Mucosa of gallbladder (tissue), 1 donor: ENCODE measurements around the gene PIEZO1. TPM values are rescaled to one million over a fixed set of nuclear protein-coding genes. Genes with fewer than 3 reads are reported as not detected.

Experiments
- DNase-seq: peaks from one replicate; pipeline ENCODE4 v3.0.0-alpha.2; 2020; ENCODE audit warnings: low spot score
- total RNA-seq: library from RNA; stranded (reverse); gene quantifications from one replicate; pipeline ENCODE4 v1.2.1, GENCODE V29; 2021
- donor health status: DM: no; HTN: no; CAD: no.

The PIEZO1 gene
- total RNA-seq, 1 donor from 2014 or later: 108 TPM

DNA sequence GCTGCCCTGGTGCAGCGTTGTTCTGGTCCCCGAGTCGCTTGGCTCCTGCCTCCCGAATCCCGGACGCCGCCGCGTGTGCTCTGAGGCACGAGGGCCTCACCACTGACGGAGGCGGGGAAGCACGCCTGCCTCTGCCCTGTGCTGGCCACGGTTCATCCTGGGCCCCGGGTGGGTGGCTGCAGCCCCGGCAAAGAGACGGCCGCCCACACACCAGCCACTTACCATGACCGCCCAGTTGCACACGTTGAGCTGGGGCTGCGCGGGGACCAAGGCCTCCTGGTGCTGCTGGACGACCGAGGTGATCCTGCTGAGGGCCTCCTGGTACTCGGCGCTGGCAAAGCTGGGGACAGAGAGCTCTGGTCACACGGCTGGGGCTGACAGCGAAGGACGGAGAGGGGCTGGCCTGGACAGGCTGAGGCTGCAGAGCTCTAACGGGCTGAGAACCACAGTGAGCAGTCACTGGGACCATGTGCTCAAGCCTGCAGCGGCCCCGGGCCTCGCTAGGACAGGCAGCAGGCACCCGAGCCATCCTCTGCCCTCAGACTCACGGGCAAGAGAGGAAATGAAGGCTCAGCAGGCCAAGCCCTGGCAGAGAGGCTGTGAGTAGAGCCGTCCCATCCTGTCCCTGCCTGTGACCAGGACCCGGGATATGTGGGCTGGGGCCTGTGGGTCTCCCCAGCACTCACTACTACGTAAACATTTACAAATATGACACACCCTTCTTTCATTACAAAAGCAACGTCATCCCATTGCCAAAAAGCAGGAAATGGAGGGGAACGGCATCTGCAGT is 33.0 kb upstream of the PIEZO1 start:
- no peak for DNase-seq

DNA sequence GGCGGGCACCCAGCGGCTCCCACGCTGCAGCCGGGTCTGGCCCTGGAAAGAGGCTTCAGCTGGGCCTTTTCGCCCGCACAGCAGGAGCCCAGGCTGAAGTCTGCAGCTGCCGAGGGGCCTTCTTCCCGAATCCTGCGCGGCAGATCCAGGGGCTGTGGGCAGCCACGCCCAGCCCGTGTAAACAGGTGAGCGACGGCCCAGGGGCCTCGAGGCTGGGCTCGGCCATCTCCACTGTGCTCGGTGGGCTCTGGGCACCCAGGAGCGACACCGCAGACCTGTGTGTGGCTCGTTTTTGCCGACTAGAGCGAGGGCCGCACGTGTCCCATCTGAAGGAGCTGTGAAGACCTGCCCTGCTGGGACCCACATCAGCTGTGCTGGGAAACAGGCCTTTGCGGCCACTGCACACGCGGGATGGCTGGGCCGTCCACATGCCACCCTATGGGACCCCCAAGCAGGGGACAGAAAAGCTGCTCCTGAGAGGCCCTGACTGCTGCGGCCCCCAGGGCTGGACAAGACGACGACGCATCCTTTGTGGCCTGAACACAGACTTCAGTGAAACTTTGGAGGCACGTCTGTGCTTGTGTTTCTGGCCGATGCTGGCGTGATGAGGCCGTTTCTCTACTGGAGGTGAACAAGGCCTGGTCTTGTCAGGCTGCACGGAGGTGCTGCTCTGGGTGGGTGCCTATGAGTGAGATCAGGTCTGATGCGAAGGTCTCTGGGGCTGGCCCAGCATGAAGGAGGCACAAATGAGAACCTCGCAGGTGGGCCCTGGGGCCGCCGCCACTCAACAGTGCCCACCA is 31.9 kb upstream of the PIEZO1 start:
- no peak for DNase-seq

DNA sequence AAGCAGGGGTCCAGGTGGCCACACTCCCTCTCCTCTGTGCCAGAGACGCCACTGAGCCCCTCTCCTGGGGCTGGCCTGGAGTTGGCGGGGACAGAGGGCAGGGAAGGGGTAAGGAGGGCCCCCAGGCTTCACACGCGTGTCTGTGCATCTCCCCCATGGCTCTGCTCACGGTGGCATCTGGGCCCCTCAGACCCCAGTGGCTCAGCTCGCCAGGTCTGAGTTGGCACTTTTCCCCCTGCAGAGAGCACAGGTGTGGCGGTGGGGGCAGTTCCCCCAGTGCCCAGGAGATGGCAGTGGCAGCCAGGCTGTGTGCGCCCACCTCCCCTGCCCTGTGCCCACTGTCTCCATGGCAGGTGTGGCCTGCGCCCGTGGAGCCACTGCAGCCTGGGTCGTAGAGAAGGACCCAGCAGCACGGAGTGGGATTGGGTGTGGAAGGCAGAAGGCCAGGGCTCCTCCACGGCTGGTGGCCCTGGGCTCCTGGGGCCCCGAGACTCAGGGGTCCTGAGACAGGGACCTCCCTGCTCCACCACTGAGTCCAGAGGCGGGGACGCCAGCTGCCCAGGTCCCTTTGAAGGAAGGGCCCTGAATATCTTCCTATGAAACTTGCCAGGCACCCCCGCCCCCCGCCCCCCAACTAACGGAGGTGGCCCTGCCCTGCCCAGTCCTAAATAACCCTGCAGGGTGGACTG is 31.0 kb upstream of the PIEZO1 start:
- DNase-seq: no peak

DNA sequence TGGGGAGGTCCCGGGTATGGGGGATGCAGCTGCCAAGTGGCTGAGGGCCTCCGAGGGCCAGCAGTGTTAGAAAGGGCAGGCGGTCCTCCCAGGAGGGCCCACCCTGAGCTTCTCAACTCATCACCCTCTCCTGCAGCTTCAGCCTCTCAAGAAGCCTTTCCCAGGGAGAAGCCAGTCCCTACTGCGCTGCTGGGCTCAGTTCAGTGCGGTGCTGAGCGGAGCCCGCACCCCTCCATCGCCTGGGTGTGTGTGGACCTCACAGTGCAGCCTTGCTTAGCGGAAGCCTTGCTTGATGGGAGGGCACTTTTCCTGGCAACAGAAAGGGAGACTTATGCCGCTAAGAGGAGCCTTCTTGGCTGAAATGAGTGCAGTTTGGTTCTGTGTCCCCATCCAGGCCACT is 30.2 kb upstream of the PIEZO1 start:
- DNase-seq: no peak

DNA sequence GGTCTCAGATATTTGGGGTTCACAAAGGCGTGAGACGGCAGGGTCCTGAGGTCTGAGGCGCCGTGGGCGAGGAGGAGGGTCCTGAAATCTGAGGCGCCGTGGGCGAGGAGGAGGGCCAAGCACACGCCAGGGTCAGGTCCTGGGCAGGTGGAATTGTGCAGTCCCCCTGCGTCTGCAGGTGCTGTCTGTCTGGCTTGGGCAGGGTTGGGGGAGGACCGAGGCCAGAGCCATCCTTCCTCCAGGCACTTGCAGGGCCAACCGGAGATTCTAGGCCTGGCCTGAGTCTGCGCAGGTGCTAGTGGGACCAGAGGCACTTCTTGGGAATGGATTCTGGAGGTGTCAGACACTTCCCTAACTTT is 29.1 kb upstream of the PIEZO1 start:
- DNase-seq: no peak

DNA sequence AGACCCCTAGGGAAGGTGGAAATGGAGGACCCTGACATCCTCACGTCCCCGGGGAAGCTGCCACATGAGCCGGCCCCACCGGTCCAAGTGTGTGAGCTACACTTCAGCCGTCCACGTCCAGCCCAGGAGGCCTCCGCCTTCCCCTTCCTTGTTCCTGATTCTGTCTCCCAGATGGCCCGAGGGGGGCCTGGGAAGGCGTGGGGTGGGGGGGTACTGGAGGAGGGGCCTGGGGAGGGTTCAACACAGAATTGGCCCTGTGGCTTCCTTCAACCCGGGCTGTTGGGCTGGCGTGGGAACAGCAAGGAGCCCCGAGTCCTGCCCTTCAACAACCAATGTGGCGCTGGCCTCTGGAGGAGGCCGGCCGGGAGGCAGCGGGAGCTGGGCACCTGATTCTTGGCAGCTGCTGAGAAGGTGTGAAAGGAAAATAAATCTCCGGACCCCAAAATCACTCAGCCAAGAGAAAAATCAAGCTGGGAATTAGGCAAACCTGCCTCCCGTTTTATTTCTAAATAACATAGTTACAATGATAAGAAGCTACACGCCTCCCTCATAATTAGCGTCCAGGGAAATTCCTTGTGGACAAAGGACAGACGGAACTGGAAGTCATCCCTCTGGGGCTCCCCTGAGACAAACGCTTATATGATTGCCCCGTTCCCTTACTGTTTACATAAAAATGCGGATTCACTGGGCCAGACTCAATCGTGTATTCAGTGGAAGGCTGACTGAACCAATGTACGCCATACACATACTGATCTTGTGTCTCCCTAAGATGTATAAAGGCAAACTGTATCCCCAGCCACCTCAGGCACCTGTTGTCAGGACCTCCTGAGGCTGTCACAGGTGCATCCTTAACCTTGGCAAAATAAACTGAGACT is 28.5 kb upstream of the PIEZO1 start:
- no peak for DNase-seq

DNA sequence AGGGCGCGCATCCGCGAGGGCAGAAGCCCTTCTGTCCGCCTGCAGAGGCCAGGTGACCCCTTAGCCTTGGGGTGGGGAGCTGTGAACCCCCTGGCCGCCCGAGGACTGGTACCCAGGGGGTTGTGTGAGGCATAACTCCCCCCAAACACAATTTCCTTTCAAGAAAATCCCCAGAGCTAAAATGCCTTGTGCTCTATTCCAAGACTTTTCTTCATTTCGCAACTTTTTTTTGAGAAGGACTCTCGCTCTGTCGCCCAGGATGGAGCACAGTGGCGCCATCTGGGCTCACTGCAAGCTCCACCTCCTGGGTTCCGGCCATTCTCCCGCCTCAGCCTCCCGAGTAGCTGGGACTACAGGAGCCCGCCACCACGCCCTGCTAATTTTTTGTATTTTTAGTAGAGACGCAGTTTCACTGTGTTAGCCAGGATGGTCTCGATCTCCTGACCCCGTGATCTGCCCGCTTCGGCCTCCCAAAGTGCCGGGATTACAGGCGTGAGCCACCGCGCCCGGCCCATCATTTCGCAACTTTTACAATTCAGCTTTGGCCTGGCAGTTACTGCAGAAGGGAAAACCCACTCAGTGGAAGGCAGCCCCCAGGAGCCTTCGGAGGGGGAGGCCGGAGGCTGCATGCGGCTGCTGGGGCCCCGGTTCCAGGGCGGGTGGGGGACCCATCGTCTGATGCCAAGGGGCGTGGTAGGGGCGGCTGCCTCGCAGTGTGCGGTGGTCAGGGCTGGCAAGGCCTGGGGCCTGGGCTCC is 27.7 kb upstream of the PIEZO1 start:
- DNase-seq: no peak

DNA sequence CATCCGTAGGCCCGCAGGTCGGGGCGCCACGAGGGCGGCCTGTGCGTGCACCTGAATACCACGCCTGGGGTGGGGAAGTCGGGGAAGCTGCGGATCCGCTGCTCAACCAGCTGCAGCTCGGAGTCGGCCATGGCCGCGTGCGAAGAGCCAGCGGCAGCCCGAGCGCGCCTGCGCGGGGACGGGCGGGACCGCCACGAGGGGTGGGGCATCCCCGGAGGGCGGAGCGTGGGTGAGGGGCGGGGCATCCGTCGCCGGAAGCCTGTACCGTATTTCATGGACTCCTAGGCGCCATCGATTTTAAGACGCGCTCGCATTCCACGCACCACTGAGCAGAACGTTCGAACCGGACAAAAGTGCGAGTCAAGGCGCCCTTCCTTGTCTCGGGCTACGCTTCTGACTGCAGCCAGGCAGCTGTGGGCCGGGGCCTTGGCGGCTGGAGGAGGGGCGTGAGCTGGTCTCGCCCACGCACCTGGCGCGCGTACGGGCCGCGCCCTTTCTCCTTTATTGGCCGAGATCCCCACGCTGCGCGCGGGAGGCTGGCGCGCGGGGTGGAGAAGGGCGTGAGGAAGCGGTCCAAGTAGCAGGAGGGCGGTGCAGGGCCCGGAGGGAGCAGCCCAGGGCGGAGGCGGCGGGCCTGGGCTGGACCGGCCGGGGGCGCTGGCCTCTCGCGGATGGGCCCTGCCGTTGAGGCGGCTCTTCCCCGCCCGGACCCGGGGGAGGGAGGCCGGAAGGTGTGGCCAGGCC is 26.9 kb upstream of the PIEZO1 start, which contains the start of gene APRT:
Gene APRT, minus strand, starts transcription at position 160 of the 744 bp plus-strand sequence. Its CDS starts 29 bp downstream, at position 131.
- DNase-seq: peak; percentile 97

DNA sequence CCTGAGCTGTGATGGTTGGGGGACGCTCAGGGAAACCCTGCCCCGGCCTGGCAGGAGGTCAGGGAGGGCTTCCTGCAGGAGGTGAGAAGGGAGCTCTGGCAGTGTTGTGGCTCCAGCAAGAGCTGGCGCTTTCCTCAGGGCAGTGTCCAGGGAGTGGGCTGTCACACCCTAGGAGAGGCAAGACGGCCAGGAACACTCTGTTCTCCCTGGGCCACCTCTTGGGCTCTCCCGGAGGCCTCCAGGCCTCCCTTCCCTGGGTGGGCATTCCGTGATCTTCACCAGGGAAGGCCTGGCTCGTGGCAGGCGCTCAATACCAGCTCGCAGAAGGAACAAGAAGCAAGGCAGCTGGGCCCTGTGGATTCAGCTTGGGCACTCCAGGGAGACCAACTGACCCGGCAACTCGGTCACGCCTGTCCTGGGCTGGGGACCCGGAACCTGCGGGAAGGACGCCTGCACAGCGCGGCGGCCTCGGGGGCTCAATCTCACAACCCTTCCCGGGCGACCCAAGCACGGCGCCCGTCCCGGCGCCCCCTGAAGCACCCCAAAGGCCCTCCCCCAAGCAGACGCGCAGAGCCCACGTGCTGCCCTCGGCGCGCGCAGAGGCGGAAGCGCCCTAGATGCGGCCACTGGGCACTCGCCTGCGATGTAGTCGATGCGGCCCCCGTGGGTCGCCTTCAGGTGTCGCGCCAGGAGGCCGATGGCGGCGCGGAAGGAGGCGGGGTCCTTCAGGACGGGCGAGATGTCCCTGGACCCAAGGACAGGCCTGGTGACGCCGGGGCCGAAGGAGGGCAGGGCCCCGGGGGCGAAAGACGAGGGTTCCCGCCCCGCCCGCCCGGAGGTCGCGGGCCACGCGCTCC is 26.1 kb upstream of the PIEZO1 start:
- peak; percentile 78 for DNase-seq

DNA sequence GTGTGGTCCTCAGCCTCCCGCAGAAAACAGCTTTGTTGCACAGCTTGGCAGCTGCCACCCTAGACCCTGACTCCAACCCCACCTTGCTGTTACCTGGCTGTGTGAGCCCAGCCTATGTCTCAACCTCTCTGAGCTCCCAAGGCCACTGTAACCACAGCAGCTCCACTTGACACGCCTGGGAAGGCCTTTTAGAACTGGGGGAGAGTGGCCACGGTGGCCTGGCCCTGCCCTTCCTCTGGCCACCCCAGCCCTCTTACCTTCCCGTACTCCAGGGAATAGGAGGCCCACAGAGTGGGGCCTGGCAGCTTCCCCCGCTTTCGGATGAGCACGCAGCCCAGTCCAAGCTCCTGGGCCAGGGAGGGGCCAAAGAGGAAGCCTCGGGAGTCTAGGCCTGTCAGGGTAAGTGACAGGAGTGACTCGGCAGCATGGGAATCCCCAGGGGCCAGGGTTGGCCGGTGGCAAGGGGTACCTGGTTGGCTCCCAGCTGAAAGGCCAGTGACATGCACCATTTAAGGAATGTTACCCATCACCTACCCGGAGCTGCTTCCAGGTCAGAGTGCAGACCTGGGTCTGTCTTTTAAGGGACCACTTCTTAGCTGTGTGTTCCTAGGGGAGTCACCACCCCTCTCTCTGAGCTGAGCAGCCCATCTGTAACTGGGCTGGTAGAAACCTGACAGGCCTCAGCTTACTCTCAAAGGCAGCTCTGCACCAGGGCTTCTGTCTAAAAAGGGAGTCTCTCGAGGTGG is 25.3 kb upstream of the PIEZO1 start:
- DNase-seq: no peak

DNA sequence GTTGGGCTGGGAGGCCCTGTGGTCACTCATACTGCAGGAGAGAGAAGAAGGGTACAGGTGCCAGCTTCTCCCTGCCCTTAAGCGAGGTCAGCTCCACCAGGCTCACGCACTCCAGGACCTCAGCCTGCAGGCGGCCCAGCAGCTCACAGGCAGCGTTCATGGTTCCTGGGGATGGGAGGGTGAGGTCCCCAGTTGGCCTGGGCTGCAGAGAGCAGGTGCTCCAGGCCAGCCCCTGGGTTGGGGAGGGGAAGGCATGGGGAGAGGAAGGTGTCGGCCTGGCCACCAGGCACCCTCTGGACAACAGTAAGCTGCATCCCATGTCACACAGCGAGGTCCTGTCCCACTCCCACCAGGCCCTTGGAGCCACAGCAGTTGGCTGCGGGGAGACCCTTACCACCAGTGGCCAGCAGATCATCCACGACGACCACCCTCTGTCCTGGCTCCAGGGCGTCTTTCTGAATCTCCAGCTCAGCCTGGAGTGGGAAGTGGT is 24.7 kb upstream of the PIEZO1 start:
- no peak for DNase-seq

DNA sequence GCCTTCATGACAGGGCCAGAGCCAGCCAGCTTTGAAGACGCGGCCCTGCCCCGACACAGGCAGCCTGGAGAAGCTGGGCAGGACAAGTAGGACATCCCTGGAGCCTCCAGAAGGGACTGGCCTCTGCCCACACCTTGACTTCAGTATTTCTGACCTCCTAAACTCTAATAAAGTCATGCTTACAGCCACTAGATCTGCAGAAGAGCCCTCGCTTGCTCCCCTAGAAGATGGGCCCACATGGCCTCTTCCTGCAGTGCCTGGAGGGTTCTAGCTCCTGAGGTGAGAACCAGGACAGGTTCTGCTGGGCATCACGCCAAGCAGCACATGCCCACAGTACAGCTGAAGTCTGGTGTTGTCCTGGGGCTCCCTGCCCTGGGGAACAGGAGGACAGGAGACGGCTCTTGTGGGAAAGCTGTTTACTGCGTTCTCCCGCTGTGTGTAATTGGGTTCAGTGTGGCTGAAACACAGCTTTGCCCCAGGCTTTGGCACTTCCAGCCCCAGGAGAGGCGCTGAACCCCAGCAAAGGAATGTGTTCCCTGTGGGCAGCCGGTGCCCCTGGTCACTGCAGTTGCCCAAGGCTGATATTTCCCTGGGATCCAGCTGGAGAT is 24.2 kb upstream of the PIEZO1 start:
- DNase-seq: no peak

DNA sequence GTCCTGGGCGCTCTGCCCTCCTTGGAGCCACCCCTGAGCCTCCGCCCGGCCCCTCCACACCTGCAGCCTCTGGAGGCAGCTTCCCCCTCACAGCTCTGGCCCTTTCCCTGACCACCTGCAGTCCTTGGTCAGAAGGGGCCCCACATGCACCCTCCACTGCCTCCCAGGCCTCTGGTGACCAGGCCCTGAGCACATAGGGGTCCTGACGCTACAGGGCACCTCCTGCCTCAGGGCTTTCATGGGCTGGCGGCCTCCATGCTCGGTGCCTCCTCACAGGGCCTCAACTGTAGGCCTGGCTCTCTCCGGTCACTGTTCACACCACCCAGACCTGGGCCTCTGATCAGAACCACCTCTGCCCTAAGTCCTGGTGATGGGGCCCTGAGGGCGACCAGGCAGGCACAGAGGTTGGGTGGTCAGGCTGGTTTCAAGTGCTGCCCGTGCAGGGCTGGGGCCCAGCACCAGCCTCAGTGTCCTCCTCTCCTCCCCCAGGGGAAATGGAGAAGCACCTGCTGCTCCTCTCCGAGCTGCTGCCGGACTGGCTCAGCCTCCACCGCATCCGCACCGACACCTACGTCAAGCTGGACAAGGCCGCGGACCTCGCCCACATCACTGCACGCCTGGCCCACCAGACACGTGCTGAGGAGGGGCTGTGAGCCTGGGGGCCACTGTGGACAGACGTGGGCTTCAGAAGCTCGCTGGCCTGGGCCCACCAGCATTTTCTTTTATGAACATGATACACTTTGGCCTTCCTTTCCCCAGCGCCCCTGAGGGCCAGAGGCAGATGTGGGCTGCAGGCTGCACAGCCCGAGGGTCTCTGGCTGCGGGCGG is 22.8 kb upstream of the PIEZO1 start:
- no peak for DNase-seq

DNA sequence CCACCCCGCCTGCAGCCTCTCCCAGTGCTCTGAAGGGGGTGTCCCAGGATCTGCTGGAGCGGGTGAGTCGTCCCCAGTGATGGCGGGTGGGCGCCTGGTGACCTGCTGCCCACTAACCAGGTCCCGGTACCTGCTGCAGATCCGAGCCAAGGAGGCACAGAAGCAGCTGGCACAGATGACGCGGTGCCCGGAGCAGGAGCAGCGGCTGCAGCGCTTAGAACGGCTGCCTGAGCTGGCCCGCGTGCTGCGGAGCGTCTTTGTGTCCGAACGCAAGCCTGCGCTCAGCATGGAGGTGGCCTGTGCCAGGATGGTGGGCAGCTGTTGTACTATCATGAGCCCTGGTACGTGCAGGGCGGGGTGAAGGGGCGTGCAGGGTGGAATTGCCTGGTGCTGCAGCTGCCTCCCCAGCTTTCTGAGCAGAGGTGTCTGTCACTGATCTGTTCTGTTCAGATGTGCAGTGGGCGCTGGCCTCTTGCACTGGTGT is 22.2 kb upstream of the PIEZO1 start:
- DNase-seq: no peak

DNA sequence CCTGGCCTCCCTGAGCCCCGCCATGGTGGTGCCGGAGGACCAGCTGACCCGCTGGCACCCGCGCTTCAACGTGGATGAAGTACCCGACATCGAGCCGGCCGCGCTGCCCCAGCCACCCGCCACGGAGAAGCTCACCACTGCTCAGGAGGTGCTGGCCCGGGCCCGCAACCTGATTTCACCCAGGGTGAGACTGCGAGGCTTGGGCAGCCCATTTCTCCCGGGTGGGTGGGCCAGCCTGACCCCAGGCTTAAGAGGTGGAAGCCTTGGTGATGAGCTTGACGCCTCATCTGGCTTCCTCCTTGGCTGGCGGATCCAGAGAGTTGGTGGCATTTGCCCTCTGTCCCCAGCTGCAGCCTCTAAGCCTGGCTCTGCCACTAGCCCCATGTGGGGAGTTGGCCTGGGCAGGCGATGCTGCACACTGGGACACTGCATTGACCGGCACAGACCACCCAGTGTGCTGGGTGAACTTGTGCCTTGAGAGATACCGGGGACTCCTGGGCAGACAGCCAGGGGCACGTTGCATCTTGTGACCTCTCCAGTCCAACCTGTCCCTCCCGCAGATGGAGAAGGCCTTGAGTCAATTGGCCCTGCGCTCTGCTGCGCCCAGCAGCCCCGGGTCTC is 21.6 kb upstream of the PIEZO1 start:
- DNase-seq: no peak

DNA sequence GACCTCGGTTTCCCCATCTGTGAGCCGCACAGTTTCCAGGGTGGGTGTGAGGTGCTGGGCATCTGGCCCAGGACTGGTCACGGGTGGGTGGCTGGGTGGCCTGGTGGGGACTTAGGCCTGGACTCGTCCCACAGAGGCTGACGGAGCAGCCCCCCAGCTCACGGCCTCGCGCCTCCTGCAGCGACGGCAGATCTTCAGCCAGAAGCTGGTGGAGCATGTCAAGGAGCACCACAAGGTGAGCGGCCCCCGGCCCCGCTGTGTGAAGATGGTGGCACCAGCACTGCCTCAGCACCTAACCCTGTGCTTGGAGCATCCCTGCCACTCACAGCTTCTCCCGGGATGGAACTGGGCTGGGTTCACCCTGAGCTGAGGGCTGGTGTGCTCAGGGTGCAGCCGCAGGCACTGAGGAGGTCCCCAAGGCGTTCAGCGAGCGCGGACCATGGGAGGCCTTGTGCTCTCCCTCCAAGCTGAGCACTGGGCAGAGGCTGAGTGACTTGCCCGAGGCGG is 20.9 kb upstream of the PIEZO1 start:
- no peak for DNase-seq
